WERI-Rb-1 (cell line): ENCODE results near the gene TXLNG.

Source experiments
- DNase-seq: peaks from one replicate; pipeline ENCODE4 v3.0.0-alpha.2; 2020
- H3K27ac ChIP-seq: fragments of 250-450 bp; sonication (Bioruptor Pico); 2 replicates; pipeline ENCODE4 v1.5.1; 2020; ENCODE audit warnings: mild to moderate bottlenecking, moderate library complexity
- H3K27me3 ChIP-seq: fragments of 250-450 bp; sonication (Bioruptor Pico); 2 replicates; pipeline ENCODE4 v1.5.1; 2021; ENCODE audit warnings: mild to moderate bottlenecking, low read depth, moderate library complexity; ENCODE audit not compliant: insufficient read depth, severe bottlenecking
- H3K36me3 ChIP-seq: fragments of 250-450 bp; sonication (Bioruptor Pico); 2 replicates; pipeline ENCODE4 v1.5.1; 2020; ENCODE audit warnings: mild to moderate bottlenecking, moderate library complexity
- H3K4me3 ChIP-seq: 2 replicates; pipeline ENCODE4 v1.5.1; 2011; ENCODE audit warnings: low read depth, mild to moderate bottlenecking, control low read depth, low read length
- H3K9me3 ChIP-seq: fragments of 250-450 bp; sonication (Bioruptor Pico); 2 replicates; pipeline ENCODE4 v1.5.1; 2021; ENCODE audit warnings: mild to moderate bottlenecking, moderate library complexity; ENCODE audit not compliant: severe bottlenecking
- TF ChIP-seq, protein P1 (sequence below): IDR thresholded peaks from 2 replicates; pipeline ENCODE4 v1.5.1; 2011; ENCODE audit warnings: low read depth, mild to moderate bottlenecking, control low read depth, inconsistent platforms, low read length

Gene TXLNG

DNA sequence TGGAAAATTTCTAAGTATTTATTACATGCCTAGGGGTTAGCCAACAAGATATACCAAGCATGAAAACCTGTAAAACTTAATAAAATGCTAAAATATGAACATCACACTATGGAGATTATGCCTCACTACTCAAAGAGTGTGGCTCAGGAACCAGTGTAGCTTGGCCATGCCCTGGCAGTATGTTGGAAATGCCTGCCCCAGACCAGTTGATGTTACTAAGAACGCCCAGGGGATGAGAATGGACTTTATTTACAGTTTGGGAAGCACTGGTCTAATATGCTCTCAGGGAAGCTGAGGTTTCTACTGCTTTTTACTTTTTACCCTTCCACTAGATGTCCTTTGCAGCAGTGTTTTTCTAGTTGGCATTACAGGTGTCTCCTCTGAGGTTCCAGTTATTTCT, 23.7 kb upstream of the TXLNG start:
- no peaks in the 10 kb centered on the region for H3K9me3 ChIP-seq
- H3K27me3 ChIP-seq, result no peaks in the 10 kb centered on the region
- no peak for DNase-seq
- TF ChIP-seq, protein P1, sequence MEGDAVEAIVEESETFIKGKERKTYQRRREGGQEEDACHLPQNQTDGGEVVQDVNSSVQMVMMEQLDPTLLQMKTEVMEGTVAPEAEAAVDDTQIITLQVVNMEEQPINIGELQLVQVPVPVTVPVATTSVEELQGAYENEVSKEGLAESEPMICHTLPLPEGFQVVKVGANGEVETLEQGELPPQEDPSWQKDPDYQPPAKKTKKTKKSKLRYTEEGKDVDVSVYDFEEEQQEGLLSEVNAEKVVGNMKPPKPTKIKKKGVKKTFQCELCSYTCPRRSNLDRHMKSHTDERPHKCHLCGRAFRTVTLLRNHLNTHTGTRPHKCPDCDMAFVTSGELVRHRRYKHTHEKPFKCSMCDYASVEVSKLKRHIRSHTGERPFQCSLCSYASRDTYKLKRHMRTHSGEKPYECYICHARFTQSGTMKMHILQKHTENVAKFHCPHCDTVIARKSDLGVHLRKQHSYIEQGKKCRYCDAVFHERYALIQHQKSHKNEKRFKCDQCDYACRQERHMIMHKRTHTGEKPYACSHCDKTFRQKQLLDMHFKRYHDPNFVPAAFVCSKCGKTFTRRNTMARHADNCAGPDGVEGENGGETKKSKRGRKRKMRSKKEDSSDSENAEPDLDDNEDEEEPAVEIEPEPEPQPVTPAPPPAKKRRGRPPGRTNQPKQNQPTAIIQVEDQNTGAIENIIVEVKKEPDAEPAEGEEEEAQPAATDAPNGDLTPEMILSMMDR, result no peak
- H3K4me3 ChIP-seq, result no peak overlapping the region
- H3K36me3 ChIP-seq, result peaks cover 35% of the 10 kb centered on the region
- H3K27ac ChIP-seq, result no peak overlapping the region

- Histone ChIP-seq H3K9me3 (no peaks in the 10 kb centered on the region), H3K27ac (no peak overlapping the region), H3K4me3 (no peak overlapping the region), H3K36me3 (peaks cover 9% of the 10 kb centered on the region), H3K27me3 (no peaks in the 10 kb centered on the region)
- DNase-seq, result no peak
- TF ChIP-seq, protein P1, result no peak
These were observed 20.7 kb upstream of the TXLNG start for GRCh38 chrX:16765594-16765993.

- TF ChIP-seq, protein P1, result no peak
- H3K36me3 ChIP-seq, result no peaks in the 10 kb centered on the region
- no peaks in the 10 kb centered on the region for H3K9me3 ChIP-seq
- no peak overlapping the region for H3K27ac ChIP-seq
- no peak for DNase-seq
- H3K4me3 ChIP-seq, result no peak overlapping the region
- no peaks in the 10 kb centered on the region for H3K27me3 ChIP-seq
These were observed 15.2 kb upstream of the TXLNG start for GRCh38 chrX:16770970-16771482.

DNA sequence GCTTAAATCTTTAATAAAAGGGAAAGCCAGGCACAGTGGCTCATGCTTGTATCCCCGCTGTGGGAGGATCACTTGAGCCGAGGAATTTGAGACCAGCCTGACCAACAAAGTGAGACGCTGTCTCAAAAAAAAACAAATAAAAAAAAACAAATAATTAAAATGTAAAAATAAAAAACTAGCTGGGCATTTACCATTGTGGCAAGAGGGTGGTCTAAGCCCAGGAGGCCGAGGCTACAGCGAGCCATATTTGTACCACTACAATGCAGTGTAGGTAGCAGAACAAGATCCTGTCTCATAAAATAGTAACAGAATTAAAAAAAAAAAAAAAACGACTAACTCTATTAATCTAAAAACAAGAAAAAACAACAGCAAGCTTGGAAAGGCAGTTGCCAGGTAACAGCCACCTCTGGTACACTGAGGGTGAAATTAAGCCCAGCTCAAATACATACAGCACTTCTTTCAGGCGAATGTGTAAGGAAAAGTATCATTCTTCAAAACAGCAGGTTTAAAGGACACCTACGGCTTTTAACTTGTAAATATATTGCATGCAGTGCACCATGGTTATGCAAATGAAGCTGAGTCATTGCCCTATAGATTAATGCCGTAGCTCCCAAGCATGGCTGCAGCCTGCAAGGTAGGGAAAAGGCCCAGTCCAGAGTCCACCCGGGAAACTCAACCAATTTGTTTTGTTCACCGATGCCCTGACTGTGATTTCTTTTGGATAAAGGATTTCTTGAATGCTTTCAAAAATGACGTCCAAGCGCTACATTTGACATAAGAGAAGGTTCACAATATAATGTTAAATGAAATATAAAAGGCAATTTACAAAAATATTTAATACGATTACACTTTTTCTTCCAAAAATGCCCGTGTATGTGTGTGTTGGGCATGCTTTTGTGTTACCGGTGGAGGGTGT, 14.5 kb upstream of the TXLNG start:
- DNase-seq, result no peak
- TF ChIP-seq, protein P1, result no peak

DNA sequence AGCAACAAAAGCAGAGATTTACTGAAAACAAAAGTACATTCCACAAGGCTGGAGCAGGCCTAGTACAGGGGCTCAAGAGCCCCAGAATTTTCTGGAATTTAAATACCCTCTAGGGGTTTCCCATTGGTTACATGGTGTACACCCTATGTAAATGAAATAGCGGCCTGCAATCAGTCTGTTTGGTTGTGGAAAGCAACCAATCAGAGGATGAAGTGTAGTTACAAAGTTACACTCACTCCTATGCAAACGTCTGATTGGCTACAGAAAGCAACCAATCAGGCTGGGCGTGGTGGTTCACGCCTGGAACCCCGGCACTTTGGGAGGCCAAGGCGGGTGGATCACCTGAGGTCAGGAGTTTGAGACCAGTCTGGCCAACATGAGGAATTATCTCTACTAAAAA, 13.8 kb upstream of the TXLNG start:
- Histone ChIP-seq H3K27me3 (no peaks in the 10 kb centered on the region), H3K9me3 (no peaks in the 10 kb centered on the region), H3K27ac (no peak overlapping the region), H3K36me3 (no peaks in the 10 kb centered on the region), H3K4me3 (no peak overlapping the region)
- TF ChIP-seq, protein P1, result no peak
- no peak for DNase-seq

More for the DNA sequence above, 14.5 kb upstream of the TXLNG start:
- H3K27me3 ChIP-seq, result no peaks in the 10 kb centered on the region
- H3K9me3 ChIP-seq, result no peaks in the 10 kb centered on the region
- peak overlapping the region; percentile 37; the same call in 1 of the 2 replicates for H3K27ac ChIP-seq
- H3K4me3 ChIP-seq, result no peak overlapping the region
- no peaks in the 10 kb centered on the region for H3K36me3 ChIP-seq
